ENCODE results near the gene CX3CR1.

CX3CR1 gene

GRCh38 chr3:39219702-39220101 lies 60.1 kb downstream of the CX3CR1 start:
- no peak for DNase-seq (ENCODE audit: low read depth in 2 of 2)
- no peak for TF ChIP-seq CTCF (IDR thresholded peaks at IDR 0.05; ENCODE audit: low read depth, low read length)
- H3K4me3 ChIP-seq (replicated peaks in 1 of 2; ENCODE audit: low read depth in 2 of 2, low read length in 2 of 2), result no peak overlapping the region

- no peak for TF ChIP-seq CTCF (IDR thresholded peaks at IDR 0.05; ENCODE audit: low read depth, low read length)
- DNase-seq (ENCODE audit: low read depth in 2 of 2), result no peak
Measured at GRCh38 chr3:39216176-39216790, 63.6 kb downstream of the CX3CR1 start.

GRCh38 chr3:39213613-39214012 lies 66.2 kb downstream of the CX3CR1 start:
- no peak for TF ChIP-seq CTCF (IDR thresholded peaks at IDR 0.05; ENCODE audit: low read depth, low read length)
- no peak for DNase-seq (ENCODE audit: low read depth in 2 of 2)
- H3K4me3 ChIP-seq (replicated peaks in 1 of 2; ENCODE audit: low read depth in 2 of 2, low read length in 2 of 2), result no peak overlapping the region

More at GRCh38 chr3:39216176-39216790, 63.6 kb downstream of the CX3CR1 start:
- H3K4me3 ChIP-seq (replicated peaks in 1 of 2; ENCODE audit: low read depth in 2 of 2, low read length in 2 of 2), result no peak overlapping the region

Measured in cardiac fibroblast (primary cell).